Activated CD8-positive, alpha-beta memory T cell treated with anti-CD3 and anti-CD28 coated beads, Interleukin-2, amount 50 U/mL, for 48 hours (primary cell): ENCODE results near the gene ZNF655.
A peak's percentile ranks its signal among the peaks of the same experiment; 100 is the strongest.
"Not testable (repeated sequence)": the region's sequence is repeated elsewhere in the genome, so short reads cannot be mapped to it uniquely, and the experiment has no call there.

Experiments
- DNase-seq: peaks from one replicate; pipeline ENCODE4 v3.0.0-alpha.2; 2020

The ZNF655 gene

DNA sequence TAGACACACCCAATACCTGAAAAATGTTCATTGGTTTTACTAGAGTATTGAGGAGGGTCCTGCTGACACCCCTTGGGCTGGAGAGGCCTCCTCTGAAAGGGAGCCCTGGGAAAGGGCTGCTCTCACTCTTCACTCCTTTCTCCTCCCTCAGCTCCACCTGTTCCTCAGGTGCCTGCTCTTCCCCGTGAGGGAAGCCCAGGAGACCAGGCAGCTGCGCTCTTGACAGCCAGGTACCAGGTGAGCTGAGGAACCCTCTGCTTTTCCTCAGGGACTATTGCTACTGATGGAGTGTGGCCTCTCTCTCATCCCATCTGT lies 3.3 kb downstream of the ZNF655 start:
- no peak for DNase-seq

DNA sequence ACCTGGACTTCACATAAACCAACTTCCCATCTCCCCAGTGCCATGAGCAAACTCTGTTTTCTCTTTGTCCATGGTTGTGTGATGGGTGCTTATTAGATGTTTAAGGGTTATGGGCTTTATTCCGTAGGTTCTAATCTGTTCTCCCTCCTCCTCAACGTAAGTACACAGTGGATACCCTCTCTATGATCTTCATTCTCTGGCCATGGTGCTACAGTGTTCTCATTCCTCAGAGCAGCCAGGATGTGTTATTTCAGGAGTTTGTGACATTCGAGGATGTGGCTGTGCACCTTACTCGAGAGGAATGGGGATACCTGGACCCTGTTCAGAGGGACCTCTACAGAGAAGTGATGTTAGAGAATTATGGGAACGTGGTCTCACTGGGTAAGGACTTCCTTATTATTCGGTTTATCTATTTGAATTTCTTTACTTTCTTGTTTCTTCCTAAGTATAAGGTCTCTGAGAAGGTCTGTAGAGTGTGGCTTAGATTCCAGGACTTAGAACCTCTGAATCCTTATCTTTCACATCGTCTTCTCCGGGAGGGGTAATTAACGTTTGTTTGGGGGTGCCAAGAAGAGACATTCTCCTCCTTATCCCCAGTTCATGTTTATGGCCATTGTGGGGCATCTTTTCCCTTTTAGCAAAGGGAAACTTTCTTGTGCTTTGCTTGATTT lies 3.8 kb downstream of the ZNF655 start:
- no peak for DNase-seq

DNA sequence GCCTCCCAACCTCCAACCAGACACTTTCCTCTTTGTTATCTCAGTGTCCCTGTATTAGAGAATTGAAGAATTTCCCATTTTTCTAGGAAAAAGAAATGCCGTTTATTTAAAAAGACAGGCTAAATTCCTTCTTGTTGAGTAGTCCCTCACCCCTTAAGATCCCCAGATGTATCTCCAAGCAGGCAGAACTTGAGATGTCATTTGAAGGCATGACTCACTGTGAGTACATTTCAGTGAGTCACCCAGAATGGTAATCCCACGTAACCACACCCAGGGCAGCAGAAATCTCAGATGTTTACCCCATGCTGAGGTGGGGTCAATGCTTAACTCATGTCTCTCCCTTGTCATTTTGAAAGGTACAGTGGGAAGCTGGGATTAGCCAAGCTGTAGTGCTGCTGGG lies 4.4 kb downstream of the ZNF655 start:
- DNase-seq = peak; percentile 63

DNA sequence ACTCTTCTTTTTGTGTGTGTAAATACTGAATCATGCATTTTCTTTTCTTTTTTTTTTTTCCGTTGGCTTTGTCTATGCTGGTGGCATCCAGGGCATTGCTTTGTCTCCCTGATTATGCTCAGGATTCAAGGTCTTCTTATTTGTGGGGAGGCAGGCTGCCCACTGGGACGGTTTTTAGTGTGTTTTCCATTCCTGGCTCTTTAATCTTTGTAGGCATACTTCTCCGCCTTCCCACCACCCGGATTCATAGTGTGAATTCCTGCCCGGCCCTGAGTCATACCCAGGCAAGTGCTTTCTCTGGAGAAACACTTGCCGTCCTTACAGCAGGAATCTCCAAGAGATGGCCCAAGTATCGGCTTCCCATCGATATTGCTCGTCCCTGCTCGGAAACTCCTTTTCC lies 5.2 kb downstream of the ZNF655 start:
- DNase-seq = no peak

DNA sequence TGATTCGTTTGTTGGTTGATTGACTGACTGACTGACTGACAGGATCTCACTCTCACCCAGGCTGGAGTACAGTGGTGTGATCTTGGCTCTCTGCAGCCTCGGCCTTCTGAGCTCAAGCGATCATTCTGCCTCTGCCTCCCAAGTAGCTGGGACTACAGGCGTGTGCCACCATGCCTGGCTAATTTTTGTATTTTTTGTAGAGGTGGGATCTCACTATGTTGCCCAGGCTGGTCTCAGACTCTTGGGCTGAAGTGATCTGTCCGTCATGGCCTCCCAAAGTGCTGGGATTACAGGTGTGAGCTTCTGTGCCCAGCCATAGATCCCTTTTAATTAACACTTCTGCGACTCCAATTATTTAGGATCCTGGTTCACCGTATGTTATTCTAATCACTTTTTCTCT lies 10.3 kb downstream of the ZNF655 start:
- not testable (repeated sequence) for DNase-seq

DNA sequence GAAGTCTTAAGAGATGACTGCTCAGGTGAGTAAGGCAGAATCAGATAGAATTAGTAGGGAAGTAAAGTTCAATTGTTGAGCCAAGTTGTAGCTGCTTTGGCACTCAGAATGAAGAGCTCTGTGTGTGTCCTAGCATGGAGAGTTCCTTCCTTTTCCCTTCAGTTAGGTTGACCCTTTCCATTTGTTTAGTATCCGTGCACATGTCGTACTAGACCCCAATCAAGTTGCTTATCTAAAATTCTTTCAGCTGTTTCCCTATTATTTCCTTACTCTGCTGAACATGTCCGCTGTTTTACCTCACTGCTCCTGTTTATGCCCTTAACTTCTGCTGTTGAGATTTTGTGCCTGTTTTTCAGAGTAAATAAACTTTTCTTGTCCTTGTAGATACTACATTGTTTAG lies 13.3 kb downstream of the ZNF655 start:
- DNase-seq = no peak

DNA sequence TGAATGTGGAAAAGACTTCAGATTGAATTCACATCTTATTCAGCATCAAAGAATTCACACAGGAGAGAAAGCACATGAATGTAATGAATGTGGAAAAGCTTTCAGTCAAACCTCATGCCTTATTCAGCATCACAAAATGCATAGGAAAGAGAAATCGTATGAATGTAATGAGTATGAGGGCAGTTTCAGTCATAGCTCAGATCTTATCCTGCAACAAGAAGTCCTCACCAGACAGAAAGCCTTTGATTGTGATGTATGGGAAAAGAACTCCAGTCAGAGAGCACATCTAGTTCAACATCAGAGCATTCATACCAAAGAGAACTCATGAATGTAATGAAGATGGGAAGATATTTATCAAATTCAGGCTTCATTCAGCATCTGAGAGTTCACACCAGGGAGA lies 14.8 kb downstream of the ZNF655 start:
- no peak for DNase-seq

DNA sequence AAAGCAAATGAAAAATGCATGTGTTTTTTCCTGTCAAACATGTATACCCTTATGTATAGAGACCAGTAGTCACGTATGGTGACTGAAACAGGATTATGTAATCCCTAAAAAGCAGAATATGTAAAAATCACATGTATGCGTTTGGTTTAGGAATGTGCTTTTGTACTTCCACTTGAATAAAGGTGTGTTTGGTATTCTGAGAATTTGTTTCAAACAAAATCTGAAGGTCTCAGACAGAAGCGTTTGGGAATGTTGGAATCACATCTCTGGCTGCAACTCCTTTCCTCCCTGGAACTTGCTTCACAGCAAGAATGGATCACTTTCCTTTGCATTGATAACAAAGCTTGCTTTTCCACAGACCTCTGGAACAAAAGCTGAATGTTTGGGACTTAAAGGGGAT lies 17.8 kb downstream of the ZNF655 start:
- no peak for DNase-seq

DNA sequence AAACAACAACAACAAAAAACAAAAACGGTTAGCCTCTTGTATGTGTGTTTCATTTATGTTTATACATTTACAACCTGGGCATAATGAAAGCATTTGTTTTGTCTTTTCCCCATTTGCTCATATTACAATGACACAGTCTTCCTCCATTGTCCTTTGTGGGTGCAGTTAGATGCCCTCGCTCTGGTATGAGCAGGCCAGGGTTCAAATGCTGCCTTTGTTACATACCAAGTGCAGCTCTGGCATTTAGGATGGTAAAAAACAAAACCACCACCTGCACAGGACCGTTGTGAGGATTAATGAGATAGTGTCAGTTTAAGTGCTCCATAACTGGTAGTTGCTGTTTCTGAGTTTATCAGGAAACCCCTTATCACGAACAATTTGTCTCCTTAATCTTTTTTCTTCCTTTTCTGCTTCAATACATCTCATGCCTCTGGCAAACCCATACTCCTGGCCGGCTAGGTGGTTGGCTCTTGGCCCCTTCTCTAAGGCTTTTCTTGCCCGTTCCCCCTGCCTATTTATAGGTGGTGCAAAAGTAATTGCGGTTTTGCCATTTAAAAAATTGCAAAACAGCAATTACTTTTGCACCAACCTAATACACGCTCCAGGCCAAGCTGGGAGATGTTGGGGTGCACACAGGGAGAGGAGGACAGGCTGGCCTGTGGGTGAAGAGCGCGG lies 21.0 kb downstream of the ZNF655 start:
- no peak for DNase-seq

DNA sequence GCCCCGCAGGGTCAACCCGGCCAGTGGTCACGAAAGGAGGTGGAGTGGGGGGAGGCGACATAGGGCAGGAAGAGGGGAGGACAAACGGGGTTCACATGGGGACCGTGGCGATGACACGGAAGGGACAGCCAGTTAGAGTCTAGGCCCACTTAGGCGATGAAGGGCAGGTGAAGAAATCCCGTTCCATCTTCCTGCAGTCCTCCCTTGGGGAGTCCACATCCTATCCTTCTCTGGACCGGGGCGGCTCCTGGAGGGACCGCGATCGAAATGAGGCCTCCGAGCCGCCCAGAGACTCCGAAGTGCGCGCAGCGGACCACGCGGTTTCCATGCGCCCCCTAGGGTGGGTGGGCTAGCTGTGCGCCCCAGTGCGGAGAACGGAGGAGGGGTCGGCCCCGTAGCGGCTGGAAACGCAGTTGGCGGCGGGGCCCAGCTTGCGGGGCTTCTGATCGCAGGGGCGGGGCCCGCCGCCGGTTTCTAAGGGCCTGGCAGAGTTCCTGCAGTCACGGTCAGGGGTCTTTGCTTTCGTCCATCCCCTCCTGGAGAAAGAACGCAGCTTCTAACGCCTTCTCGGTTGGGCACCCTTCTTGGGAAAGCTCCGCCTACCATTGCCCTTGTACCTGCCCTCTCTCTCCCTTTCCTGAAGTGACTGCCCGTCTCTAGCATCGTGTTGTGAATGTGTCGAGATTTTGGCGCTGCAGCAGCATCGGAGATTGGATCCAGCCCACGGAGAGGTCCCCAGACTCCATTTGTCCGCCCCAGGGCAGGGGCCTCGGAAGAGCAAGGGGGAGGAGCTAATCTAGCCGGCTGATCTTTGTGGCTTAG lies 21.7 kb downstream of the ZNF655 start:
- DNase-seq = peak; percentile 78

DNA sequence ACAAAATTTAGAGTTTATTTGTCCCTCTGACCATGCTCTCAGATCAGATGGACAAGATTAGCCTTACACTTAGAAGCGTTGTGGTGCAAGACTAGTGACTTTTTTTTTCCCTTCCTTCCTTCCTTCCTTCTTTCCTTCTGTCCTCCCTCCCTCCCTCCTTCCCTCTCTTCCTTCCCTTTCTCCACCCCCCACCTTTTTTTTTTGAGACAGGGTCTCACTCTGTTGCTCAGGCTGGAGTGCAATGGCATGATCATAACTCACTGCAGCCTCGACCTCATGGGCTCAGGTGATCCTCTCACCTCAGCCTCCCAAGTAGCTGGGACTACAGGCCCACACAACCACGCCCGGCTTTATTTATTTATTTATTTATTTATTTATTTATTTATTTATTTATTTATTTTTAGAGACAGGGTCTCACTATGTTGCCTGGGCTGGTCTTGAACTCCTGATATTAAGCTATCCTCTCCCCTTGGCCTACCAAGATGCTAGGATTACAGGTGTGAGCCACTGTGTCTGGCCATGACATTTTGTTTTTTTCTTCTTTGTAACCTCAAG lies 22.4 kb downstream of the ZNF655 start:
- DNase-seq = not testable (repeated sequence)

DNA sequence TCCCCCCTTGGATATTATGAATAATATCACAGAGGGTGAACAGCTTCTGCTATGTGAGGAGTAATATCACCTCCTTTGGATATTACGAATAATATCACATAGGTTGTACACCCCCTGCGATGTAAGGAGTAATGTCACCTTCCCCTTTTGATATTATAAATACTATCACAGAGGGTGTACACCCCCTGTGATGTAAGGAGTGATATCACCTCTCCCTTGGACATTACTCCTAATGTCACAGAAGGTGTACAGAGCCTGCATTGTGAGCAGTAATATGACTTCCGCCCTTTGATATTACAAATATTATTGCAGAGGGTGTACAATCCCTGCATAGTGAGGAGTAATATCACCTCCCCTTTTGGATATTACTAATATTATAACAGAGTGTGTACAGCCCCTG lies 30.4 kb downstream of the ZNF655 start:
- DNase-seq = no peak

DNA sequence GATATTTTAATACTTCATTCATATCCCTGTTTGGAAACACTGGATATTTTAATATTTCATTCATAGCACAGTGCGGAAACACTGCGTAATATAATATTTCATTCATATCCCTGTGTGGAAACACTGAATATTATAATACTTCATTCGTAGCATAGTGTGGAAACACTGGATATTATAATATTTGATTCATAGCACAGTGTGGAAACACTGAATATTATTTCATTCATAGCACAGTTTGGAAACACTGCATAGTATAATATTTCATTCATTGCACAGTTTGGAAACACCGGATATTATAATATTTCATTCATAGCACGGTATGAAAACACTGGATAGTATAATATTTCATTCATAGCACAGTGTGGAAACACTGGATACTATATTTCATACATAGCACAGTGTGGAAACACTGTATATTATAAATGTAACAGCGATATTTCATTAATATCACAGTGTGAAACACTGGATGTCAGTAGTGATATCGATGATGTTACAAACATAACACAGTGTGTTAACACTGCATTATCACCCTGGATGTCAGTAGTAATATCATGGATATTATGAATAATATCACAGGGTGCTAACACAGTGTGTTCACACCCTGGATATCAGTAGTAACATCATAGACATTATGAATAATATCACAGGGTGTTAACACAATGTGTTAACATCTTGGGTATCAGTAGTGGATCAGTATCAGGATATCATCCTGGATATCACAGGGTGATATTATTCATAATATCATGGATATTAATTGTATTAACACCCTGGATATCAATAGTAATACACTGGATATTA lies 36.7 kb downstream of the ZNF655 start:
- no peak for DNase-seq

DNA sequence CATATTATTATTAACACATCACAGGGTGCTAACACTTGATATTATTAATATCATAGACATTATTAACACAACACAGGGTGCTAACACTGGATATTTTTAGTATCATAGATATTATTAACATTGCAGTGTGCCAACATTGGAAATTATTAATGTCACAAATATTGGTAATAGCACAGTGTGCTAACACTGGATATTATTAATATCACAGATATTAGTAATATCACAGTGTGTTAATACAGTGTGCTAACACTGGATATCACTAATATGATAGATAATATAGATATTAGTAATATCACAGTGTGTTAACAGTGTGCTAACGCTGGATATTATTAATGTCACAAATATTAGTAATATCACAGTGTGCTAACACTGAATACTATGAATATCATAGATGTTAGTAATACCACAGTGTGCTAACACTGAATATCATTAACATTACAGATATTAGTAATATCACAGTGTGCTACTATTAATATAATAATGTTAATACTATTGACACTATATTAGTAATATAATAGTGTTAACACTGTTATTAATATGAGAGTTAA lies 38.0 kb downstream of the ZNF655 start:
- DNase-seq = no peak

DNA sequence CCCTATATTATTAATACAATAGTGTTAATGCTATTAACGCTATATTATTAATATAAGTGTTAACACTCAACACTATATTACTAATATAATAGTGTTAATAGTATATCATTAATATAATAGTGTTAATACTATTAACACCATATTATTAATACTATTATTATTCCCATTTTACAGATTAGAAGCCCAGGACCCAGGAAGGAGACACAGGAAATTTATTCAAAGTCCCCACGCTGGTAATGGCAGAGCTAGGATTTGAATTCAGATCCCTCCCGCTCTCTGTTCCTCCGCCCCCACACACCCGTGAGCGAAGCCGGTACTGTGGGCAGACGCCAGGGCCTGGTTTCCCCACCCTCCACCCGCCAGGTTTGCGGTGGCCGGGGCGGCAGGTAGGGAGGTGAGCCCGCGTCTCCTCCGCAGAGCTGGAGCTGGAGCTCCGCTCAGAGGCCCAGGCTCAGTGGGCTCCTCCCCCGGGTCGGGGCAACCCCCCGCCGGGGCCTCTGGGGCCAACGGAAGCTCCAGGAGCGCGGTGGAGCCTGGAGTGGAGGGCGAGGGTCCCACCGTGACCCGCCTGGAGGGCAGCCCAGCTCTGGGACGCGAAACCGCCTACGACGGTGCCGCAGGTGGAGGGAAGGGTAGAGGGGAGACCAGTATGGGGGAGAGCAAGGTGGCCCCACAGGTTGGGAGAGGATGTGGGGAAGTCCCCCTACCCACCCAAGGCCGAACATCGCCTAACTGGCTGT lies 39.5 kb downstream of the ZNF655 start, which contains the start of gene TMEM225B:
Gene TMEM225B, plus strand, starts transcription at position 506 of the 740 bp plus-strand sequence. CDS start 6,122 bp downstream, outside the sequence.
- DNase-seq = no peak

DNA sequence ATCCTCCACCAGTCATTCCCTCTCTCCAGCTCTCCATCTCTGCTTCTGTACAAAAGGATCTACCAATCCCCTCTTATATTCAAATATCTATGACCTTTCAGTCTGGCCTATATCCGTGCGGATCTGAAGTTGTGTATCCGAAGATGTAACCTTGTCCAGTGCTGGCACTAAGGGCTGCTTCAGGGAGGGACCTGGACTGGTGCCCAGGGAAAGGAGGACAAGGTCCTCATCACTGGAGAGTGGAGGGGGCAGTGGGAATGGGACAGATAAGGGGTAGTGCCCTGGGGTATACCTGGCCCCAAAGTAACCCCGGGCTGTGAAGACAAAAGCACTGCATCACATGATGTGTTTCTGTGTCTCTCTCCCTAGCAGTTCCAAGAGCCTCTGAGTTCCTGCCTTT lies 41.4 kb downstream of the ZNF655 start:
- no peak for DNase-seq

DNA sequence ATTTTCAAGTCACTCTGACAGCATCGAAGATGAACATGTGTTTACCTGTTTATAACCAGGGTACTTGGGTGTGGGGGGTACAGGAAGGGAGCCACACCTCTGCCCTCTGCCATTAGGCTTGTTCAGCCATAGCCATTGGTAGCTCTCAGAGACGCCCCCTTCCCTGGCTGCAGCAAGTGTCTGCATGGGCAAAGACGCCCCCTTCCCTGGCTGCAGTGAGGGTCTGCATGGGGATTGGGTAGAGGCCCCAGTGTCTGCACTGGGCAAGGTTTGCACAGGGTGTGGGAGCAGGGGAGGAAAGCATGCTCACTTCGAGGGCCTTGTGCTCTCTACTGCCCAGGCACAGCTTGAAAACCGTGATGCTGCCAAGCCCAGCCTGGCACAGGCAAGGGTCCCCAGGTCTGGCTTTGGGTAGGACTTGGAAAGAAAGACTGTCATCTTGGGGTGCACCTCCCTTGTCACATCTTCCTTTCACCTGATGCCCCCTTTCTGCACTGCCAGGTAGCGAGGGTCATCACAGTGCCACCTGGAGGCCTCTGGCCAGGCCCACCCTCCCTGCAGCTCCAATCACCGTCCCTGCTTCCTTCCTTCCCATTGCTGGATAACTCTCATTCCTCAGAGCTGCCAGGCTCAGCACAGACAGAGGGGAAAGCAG lies 43.3 kb downstream of the ZNF655 start:
- no peak for DNase-seq

DNA sequence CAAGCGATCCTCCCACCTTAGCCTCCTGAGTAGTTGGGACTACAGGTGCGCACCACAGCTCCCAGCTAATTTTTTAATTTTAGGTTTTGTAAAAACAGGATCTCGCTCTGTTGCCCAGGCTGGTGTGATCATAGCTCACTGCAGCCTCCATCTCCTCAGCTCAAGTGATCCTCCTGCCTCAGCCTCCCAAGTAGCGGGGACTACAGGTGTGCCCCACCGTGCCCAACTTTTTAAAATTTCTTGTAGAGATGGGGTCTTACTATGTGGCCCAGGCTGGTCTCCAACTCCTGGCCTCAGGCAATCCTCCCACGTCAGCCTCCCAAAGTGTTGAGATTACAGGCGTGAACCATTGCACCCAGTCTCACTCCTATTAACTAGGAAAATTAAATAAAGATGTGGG lies 47.1 kb downstream of the ZNF655 start:
- no peak for DNase-seq

DNA sequence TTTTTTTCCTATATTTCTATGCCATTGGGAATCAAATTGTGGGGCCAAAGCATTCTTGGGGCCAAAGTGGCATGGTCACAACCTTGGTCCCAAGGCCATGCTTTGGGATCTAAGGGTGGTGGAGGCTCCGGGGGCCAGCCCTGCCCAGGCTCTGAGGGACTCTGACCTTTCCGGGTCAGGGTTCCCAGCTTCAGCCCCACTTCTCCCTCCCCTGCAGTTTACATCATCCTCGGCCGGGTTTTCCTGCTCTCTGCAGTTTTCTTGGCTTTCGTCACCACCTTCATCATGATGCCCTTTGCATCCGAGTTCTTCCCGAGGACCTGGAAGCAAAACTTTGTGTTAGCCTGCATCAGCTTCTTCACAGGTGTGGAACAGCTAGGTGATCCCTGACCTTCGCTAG lies 48.1 kb downstream of the ZNF655 start:
- no peak for DNase-seq

DNA sequence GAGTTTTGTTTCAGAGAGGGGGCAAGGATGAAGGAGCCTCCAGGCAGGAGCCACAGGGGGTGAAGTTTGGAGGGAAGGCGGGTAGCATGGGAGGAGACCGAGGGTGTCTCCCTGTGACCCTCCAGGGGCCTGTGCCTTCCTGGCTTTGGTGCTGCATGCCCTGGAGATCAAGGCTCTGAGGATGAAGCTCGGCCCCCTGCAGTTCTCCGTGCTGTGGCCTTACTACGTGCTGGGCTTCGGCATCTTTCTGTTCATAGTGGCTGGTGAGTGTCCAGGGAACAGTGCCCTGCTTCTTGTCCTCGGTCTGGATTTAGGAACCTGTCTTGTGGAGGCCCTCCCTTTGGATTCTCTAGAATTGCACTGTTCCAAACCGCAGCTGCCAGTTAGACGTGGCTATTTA lies 49.1 kb downstream of the ZNF655 start:
- no peak for DNase-seq

DNA sequence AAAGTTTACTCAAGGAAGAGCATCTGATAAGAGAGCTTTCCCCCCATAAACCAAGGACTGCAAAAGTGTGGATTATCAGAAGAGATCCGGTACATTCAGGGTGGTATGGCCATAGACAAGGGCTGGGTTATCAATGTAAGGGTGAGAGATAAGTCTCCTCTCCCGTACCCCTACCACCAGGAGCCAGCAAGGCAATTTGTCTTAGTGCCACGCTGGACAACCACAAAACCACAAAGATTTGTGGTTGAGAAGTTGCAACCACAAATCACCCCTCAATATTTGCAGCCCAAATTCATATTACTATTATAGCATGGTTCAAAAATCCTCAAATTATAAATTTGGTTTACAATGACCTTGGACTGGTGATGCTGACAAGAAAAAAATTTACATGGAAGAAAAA lies 56.1 kb downstream of the ZNF655 start:
- DNase-seq = no peak
